Panc1 (cell line): Measurements from ENCODE around the gene C4orf50. TPM values are rescaled to one million over a fixed set of nuclear protein-coding genes. Genes with fewer than 3 reads are reported as not detected.

ENCODE experiments used
- ATAC-seq: fragments of 200-7000 bp; cut with Tn5 transposase; 2 replicates; pipeline ENCODE4 v1.9.1; 2020; ENCODE audit warnings: mild to moderate bottlenecking, moderate library complexity
- BruUV-seq: library from RNA; stranded (reverse); fragments of 400-500 nt; replicated peaks from 2 replicates; lab custom pipeline; 2021; lab: Mats Ljungman, UMichigan
- CTCF ChIA-PET: fragments of 300-600 bp; sonication (Branson Sonifier 250); formaldehyde crosslinking; loops from one replicate; lab custom pipeline; 2022; ENCODE audit warnings: antibody characterized with exemption; lab: Charles Lee
- POLR2A ChIA-PET: fragments of 300-600 bp; sonication (Branson Sonifier 250); formaldehyde crosslinking; loops from one replicate; lab custom pipeline; 2022; ENCODE audit warnings: antibody characterized with exemption; lab: Charles Lee
- DNase-seq: peaks from one replicate; pipeline ENCODE4 v3.0.0-alpha.2; 2010; ENCODE audit warnings: low read depth, low spot score
- H3K27ac ChIP-seq: 2 replicates; pipeline ENCODE4 v1.5.1; 2011; ENCODE audit warnings: mild to moderate bottlenecking, low read length, inconsistent platforms
- H3K27me3 ChIP-seq: fragments of 200-500 bp; sonication (Bioruptor generic); 2 replicates; pipeline ENCODE4 v1.6.0; 2014; ENCODE audit warnings: low read length, inconsistent platforms; ENCODE audit not compliant: control insufficient read depth, insufficient read depth
- H3K36me3 ChIP-seq: fragments of 200-500 bp; sonication (Bioruptor generic); 2 replicates; pipeline ENCODE4 v1.5.1; 2014; ENCODE audit warnings: inconsistent platforms, mild to moderate bottlenecking, low read length, moderate library complexity; ENCODE audit not compliant: control insufficient read depth, insufficient read depth
- H3K4me1 ChIP-seq: 2 replicates; pipeline ENCODE4 v1.5.1; 2011; ENCODE audit warnings: inconsistent platforms, mild to moderate bottlenecking, low read length, moderate library complexity; ENCODE audit not compliant: control insufficient read depth, insufficient read depth
- H3K4me3 ChIP-seq, 2 experiments: 2 replicates each; pipeline ENCODE4 v1.5.1; 2011 to 2012; ENCODE audit warnings: low read depth in 2 of 2, low read length in 2 of 2, mild to moderate bottlenecking in 2 of 2, inconsistent platforms in 1 of 2, moderate library complexity in 1 of 2
- H3K9me3 ChIP-seq: fragments of 200-500 bp; sonication (Bioruptor generic); 2 replicates; pipeline ENCODE4 v1.5.1; 2014; ENCODE audit warnings: low read depth, mild to moderate bottlenecking, inconsistent platforms, low read length, moderate library complexity; ENCODE audit not compliant: control insufficient read depth, insufficient read depth
- POLR2AphosphoS5 ChIP-seq: IDR thresholded peaks from 2 replicates; pipeline ENCODE4 v1.6.1; 2012; ENCODE audit warnings: mild to moderate bottlenecking, low read depth, low read length, moderate library complexity
- SIN3A ChIP-seq: IDR thresholded peaks from 2 replicates; pipeline ENCODE4 v1.6.1; 2012; ENCODE audit warnings: low read depth, mild to moderate bottlenecking, low read length, moderate library complexity, borderline replicate concordance; ENCODE audit not compliant: insufficient read depth
- TCF7L2 ChIP-seq: IDR thresholded peaks from 2 replicates; pipeline ENCODE4 v1.6.1; 2011; ENCODE audit warnings: mild to moderate bottlenecking, low read depth, low read length, inconsistent platforms
- in situ Hi-C: cut with HindIII; loops from 2 replicates; pipeline ENCODE4 v1.10.0; 2016; ENCODE audit warnings: low sequenced_read_pairs, low pct_unique_long_range_greater_than_20kb
- intact Hi-C: fragments of 100-400 bp; cut with micrococcal nuclease; formaldehyde crosslinking; loops from one replicate; pipeline ENCODE4 v1.10.0; 2022; ENCODE audit not compliant: unreplicated experiment
- total RNA-seq: library from RNA; stranded (reverse); gene quantifications from one replicate; pipeline ENCODE4 v1.2.1, GENCODE V29; 2021; ENCODE audit not compliant: unreplicated experiment
- TF ChIP-seq, protein P1 (sequence below), 2 experiments: IDR thresholded peaks; 2 replicates each; pipeline ENCODE4 v1.6.1; 2011 to 2012; ENCODE audit warnings: low read depth in 2 of 2, control low read depth in 1 of 2, low read length in 1 of 2, mild to moderate bottlenecking in 1 of 2, moderate library complexity in 1 of 2; ENCODE audit not compliant: insufficient read depth in 1 of 2
- TF ChIP-seq, protein P2 (sequence below): fragments of 450-650 bp; IDR thresholded peaks from 2 replicates; pipeline ENCODE4 v1.5.1; 2017; ENCODE audit warnings: mild to moderate bottlenecking

Gene C4orf50
- total RNA-seq, 1 experiment from 2014 or later, result under 0.01 TPM

DNA sequence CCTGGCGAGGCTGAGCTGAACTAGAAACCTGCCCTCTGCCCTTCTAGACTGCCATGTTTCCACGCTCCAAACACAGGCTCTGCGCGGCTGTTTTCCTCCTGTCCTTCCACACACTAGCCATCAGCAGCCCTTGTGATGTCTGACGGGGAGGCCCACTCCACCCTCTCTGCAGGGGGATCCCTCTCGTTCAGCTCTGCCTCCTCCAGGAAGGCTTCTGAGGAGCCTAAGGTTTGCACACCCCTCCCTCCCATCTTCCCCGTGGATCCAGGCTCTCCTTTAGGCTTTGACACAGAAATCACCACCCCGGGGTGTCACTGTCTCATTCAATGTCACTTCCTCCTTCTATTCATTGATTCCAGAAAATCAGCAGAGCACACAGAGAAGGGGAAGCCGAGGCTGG lies 86.7 kb downstream of the C4orf50 start:
- BruUV-seq, result no TSS peak
- ChIA-PET POLR2A (no interaction called here), CTCF (no interaction called here)
- H3K9me3 ChIP-seq, result no peaks in the 10 kb centered on the region
- in situ Hi-C loops (no loop called here), intact Hi-C loops (no loop called here)
- no peaks in the 10 kb centered on the region for H3K36me3 ChIP-seq
- TF ChIP-seq, protein P1, sequence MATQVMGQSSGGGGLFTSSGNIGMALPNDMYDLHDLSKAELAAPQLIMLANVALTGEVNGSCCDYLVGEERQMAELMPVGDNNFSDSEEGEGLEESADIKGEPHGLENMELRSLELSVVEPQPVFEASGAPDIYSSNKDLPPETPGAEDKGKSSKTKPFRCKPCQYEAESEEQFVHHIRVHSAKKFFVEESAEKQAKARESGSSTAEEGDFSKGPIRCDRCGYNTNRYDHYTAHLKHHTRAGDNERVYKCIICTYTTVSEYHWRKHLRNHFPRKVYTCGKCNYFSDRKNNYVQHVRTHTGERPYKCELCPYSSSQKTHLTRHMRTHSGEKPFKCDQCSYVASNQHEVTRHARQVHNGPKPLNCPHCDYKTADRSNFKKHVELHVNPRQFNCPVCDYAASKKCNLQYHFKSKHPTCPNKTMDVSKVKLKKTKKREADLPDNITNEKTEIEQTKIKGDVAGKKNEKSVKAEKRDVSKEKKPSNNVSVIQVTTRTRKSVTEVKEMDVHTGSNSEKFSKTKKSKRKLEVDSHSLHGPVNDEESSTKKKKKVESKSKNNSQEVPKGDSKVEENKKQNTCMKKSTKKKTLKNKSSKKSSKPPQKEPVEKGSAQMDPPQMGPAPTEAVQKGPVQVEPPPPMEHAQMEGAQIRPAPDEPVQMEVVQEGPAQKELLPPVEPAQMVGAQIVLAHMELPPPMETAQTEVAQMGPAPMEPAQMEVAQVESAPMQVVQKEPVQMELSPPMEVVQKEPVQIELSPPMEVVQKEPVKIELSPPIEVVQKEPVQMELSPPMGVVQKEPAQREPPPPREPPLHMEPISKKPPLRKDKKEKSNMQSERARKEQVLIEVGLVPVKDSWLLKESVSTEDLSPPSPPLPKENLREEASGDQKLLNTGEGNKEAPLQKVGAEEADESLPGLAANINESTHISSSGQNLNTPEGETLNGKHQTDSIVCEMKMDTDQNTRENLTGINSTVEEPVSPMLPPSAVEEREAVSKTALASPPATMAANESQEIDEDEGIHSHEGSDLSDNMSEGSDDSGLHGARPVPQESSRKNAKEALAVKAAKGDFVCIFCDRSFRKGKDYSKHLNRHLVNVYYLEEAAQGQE (IDR thresholded peaks at IDR 0.05; ENCODE audit: insufficient read depth in 1 of 2, low read depth in 2 of 2, low read length in 1 of 2), result no peak
- TF ChIP-seq POLR2AphosphoS5, result no peak
- no peak for TF ChIP-seq TCF7L2
- TF ChIP-seq, protein P2, sequence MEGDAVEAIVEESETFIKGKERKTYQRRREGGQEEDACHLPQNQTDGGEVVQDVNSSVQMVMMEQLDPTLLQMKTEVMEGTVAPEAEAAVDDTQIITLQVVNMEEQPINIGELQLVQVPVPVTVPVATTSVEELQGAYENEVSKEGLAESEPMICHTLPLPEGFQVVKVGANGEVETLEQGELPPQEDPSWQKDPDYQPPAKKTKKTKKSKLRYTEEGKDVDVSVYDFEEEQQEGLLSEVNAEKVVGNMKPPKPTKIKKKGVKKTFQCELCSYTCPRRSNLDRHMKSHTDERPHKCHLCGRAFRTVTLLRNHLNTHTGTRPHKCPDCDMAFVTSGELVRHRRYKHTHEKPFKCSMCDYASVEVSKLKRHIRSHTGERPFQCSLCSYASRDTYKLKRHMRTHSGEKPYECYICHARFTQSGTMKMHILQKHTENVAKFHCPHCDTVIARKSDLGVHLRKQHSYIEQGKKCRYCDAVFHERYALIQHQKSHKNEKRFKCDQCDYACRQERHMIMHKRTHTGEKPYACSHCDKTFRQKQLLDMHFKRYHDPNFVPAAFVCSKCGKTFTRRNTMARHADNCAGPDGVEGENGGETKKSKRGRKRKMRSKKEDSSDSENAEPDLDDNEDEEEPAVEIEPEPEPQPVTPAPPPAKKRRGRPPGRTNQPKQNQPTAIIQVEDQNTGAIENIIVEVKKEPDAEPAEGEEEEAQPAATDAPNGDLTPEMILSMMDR, result no peak
- TF ChIP-seq SIN3A, result no peak
- no peaks in the 10 kb centered on the region for H3K4me1 ChIP-seq
- H3K27me3 ChIP-seq, result no peaks in the 10 kb centered on the region; the same call in 1 of the 2 replicates
- ATAC-seq (no peak), DNase-seq (no peak)
- H3K27ac ChIP-seq, result no peak overlapping the region
- H3K4me3 ChIP-seq, result no peak overlapping the region

DNA sequence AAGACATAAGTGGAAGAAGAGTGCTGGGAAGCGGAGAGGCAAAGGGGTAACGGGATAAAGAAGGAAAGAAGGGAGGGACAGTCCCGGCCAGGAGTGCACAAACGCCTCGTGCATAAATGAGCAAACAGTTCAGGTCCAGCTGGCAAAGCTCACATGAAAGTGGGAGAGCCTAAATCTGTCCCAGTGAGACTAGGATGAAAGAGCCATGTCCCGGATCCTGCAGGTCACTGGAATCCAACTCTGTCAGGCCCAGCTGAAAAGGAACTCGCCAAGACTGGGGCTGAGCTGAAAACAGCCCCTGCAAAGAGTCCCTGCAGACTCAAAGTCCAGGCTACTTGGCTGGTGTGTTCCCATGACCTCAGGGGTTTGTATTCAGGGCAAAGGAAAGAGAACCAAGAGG lies 87.4 kb downstream of the C4orf50 start:
- in situ Hi-C loops (no loop called here), intact Hi-C loops (no loop called here)
- TF ChIP-seq POLR2AphosphoS5, result no peak
- no peak for TF ChIP-seq TCF7L2
- TF ChIP-seq, protein P1 (IDR thresholded peaks at IDR 0.05; ENCODE audit: insufficient read depth in 1 of 2, low read depth in 2 of 2, low read length in 1 of 2), result no peak
- TF ChIP-seq, protein P2, result no peak
- no peaks in the 10 kb centered on the region for H3K36me3 ChIP-seq
- H3K27me3 ChIP-seq, result no peaks in the 10 kb centered on the region; the same call in 1 of the 2 replicates
- BruUV-seq, result no TSS peak
- ATAC-seq (no peak), DNase-seq (no peak)
- no peaks in the 10 kb centered on the region for H3K4me1 ChIP-seq
- no peak overlapping the region for H3K4me3 ChIP-seq
- no peak overlapping the region for H3K27ac ChIP-seq
- no peaks in the 10 kb centered on the region for H3K9me3 ChIP-seq
- ChIA-PET POLR2A (no interaction called here), CTCF (no interaction called here)
